Fibroblast of upper back skin (primary cell): Measurements from ENCODE around the gene S100A2.
"Not testable (repeated sequence)": the region's sequence is repeated elsewhere in the genome, so short reads cannot be mapped to it uniquely, and the experiment has no call there.

ENCODE experiments used
- DNase-seq: peaks from one replicate; pipeline ENCODE4 v3.0.0-alpha.2; 2013

The S100A2 gene

GRCh38 chr1:153588033-153588432 is 22.4 kb upstream of the S100A2 start:
- not testable (repeated sequence) for DNase-seq

GRCh38 chr1:153587314-153587713 is 21.7 kb upstream of the S100A2 start:
- DNase-seq: no peak

DNA sequence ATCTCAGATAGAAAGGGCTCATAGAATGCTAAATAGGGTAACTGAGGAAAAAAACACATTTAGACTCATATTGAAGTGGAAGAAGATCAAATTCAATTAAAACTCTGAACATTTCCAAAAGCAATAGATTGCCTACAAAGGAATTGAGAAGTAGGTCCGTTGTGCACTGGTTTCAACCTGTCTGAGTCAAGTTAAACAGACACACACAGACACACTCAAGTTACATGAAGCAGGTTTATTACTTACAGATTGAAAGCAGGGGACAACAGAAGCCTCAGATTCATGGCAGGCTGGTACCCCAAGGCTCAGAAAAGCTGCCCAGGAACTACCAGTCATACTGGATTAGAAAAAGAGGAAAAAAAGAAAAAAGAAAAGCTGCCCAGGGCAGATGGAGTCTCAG is 20.7 kb upstream of the S100A2 start:
- DNase-seq: no peak

GRCh38 chr1:153585006-153585405 is 19.4 kb upstream of the S100A2 start:
- no peak for DNase-seq

GRCh38 chr1:153583976-153584375 is 18.3 kb upstream of the S100A2 start:
- DNase-seq: no peak

GRCh38 chr1:153583514-153583913 is 17.9 kb upstream of the S100A2 start:
- not testable (repeated sequence) for DNase-seq

DNA sequence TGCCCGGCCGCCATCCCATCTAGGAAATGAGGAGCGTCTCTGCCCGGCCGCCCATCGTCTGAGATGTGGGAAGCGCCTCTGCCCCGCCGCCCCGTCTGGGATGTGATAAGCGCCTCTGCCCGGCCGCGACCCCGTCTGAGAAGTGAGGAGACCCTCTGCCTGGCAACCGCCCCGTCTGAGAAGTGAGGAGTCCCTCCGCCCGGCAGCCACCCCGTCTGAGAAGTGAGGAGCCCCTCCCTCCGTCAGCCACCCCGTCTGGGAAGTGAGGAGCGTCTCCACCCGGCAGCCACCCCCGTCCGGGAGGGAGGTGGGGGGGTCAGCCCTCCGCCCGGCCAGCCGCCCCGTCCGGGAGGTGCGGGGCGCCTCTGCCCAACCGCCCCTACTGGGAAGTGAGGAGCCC is 17.2 kb upstream of the S100A2 start:
- not testable (repeated sequence) for DNase-seq

GRCh38 chr1:153578936-153579335 is 13.3 kb upstream of the S100A2 start:
- DNase-seq: peak; percentile 32

- DNase-seq: peak; percentile 74
These were observed 12.8 kb upstream of the S100A2 start for GRCh38 chr1:153578490-153578889.

- DNase-seq: no peak
These were observed 12.0 kb upstream of the S100A2 start for GRCh38 chr1:153577624-153578051.

GRCh38 chr1:153577138-153577537 is 11.5 kb upstream of the S100A2 start:
- DNase-seq: no peak

- DNase-seq: not testable (repeated sequence)
These were observed 9.9 kb upstream of the S100A2 start for GRCh38 chr1:153575497-153575896.

- not testable (repeated sequence) for DNase-seq
These were observed 9.4 kb upstream of the S100A2 start for GRCh38 chr1:153575081-153575491.

DNA sequence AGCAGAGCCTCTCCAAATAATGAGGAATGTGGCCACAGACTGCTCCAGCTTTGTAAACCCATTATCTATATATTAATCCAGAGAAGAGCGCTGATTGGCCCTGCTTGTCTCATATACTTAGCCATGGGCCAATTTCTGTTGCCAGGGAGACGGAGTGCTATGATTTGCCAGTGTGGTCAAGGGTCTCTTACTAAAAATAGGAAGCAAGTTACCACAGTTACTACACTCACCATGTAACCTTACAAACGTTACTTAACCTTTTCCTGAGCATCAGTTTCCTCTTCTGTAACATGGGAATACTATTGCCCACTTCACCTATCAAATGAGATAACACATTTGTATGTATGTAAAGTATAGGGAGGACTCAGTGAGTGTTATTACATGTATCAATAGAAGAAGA is 7.7 kb upstream of the S100A2 start:
- peak; percentile 27 for DNase-seq

- peak; percentile 80 for DNase-seq
These were observed 6.9 kb upstream of the S100A2 start for GRCh38 chr1:153572569-153573015.

DNA sequence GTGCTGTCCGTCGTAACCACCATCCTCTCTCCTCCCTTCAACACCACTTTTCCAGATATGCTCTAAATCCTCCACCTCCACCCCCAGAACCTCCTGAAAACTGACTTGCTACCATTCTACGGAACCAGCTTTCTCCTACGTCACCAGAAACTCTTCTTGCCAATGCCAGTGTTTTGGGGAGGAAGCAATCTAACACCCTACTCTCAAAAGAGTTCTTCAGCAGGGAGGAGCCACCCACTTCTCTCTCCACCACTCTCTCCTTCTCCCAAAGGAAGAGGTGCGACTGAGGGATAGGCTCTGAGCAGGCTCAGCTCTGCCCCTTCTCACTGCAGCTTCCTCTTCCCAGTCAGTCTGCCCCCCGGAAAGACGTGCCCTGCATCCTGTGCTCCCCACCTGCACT is 6.1 kb upstream of the S100A2 start:
- no peak for DNase-seq

GRCh38 chr1:153570874-153571273 is 5.2 kb upstream of the S100A2 start:
- no peak for DNase-seq

GRCh38 chr1:153569465-153569864 is 3.8 kb upstream of the S100A2 start:
- no peak for DNase-seq

DNA sequence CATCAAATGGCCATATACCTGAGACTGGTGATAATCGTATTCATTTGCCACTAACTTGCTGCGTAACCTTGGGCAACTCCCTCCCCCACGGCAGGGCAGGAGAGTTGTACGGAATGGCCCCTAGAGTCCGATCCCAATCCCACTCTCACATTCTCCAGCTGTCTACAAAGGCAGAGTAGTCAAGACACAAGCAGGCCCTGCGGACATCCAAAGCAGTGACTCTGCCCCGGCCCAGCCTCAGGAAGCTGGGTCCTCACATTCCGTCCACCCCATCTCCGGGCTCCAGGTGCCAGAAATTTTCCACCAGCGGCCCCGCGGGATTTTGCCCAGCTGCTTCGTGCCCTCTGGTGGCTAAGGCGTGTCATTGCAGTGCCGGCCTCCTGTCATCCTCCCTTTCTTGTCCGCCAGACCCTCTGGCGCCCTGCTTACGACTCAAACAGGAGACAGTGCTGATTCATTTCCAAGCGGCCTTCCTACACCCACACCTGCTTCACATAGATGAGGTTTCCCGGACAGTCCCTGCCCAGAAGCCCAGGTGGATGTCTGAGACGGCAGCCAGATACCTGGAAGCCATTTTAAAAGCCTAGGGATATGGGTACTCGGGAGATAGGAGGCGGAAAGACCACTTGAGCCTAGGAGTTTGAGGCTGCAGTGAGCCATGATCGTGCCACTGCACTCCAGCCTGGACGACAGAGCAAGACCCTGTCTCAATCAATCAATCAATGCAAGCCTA is 2.9 kb upstream of the S100A2 start:
- DNase-seq: peak; percentile 87

DNA sequence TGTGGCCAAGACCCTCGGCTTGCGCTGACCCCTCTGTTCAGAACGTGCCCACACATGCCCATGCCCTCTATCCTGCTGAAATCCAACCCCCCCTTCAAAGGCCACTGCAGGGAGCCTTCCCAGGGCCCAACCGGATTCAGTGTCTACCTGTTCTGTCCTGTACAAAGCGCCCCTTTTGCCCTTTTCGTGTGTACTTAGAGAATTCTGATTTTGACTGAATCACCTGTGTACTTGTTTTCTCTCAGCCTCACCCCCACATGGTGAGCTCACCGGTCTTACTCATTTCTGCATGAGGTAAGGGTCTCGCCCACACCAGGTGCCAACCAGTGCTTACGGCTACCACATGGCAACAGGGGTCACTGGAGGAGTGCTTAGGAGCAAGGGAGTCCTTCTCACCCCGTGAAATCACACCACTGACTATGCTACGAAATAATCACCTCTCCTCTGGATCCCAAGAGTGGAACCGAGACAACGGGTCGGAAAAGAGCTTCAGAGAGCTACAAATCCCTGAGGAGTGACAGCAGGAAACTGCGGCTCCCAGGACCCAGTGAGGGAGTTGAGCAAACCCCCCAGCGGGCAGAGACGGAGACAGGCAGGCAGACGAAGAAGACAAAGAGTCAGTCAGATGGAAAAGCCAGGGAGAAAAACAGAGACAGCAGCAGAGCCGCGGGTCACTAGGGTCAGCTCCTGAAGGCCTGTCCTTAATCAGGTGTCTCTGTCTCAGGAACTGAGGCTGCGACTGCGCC is 2.1 kb upstream of the S100A2 start:
- DNase-seq: no peak

DNA sequence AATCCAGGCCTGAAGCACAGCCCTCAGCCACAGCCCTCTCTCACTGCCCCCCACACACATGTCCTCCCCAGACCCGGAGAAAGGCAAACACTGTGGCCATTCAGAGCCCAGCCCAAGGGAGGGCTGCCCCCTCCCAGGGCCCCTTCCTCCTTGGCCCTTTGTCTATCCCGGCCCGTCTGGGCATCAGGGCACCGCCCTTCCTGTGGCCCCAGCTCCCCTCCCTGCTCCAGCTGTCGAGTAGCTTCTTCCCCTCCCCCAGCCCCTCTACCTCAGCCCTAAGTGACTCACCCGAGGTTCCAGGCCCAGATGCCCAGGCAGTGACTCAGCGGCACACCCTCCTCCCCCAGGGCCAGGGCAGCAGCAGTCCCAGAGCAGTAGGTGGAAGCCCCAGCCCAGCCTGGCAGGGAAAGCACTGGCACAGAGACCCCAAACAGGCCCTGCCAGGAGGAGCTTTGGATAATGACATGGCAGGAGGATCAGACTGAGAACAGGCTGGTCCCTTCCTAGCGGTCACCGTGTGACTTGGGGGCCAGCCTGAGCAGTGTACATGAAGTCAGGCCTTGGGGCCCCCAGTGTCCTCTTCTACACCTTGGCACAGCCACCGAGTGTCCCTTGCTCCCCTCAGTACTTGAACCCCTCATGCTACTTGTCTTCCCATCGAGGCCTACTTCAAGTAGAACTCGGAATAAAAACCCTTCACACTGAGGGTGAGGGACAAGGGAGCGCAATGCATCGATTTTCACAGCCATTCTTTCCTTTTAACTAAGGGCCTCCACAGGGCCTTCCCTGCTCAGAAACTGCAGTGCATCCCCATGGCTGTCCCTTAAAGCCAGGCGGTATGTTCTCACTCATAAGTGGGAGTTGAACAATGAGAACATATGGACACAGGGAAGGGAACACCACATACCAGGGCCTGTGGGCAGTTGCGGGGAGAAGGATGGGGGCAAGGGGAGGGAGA is 1.0 kb upstream of the S100A2 start:
- peak; percentile 99 for DNase-seq

DNA sequence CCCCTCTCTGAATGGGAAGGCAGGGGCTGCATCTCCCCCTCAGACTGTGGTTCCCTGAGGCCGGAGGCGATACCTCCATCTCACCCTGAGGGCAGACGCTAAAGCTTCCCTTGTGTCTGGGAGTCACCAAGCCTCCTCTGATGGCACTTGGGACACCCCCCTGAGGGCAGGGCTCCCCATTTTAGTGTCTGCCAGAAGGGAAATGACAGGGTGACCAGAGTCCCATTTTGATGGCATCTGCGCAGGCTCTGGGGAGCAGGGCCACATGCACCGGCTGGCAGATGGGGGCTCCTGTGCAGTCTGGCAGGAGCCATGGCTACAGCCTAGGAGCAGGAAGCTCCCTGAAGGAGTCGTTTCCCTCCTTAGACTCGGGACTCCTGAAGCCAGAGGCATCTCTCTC is 1.7 kb downstream of the S100A2 start:
- DNase-seq: no peak

GRCh38 chr1:153563483-153563901 is 2.2 kb downstream of the S100A2 start:
- DNase-seq: no peak
